DND-41 (cell line): ENCODE results near the gene VSIG10L2.

Experiments used
- ATAC-seq: fragments of 200-7000 bp; cut with Tn5 transposase; 3 replicates; pipeline ENCODE4 v1.9.1; 2021; ENCODE audit warnings: low read depth; ENCODE audit not compliant: insufficient read depth
- DNase-seq: peaks from one replicate; pipeline ENCODE4 v3.0.0-alpha.2; 2020
- H2AFZ ChIP-seq: 2 replicates; pipeline ENCODE4 v1.6.0; 2012; ENCODE audit warnings: low read depth, low read length
- H3K27ac ChIP-seq: 2 replicates; pipeline ENCODE4 v1.5.1; 2012; ENCODE audit warnings: low read length, inconsistent platforms
- H3K27me3 ChIP-seq: fragments of 200-600 bp; sonication (generic); 2 replicates; pipeline ENCODE4 v1.6.0; 2012; ENCODE audit warnings: low read length, mild to moderate bottlenecking, inconsistent platforms; ENCODE audit not compliant: insufficient read depth, poor library complexity
- H3K36me3 ChIP-seq: 2 replicates; pipeline ENCODE4 v1.5.1; 2012; ENCODE audit warnings: low read length, inconsistent platforms; ENCODE audit not compliant: insufficient read depth
- H3K4me1 ChIP-seq: 2 replicates; pipeline ENCODE4 v1.5.1; 2012; ENCODE audit warnings: mild to moderate bottlenecking, low read length; ENCODE audit not compliant: insufficient read depth
- H3K4me2 ChIP-seq: 2 replicates; pipeline ENCODE4 v1.6.0; 2012; ENCODE audit warnings: mild to moderate bottlenecking, moderate library complexity, low read length, inconsistent platforms; ENCODE audit not compliant: insufficient read depth
- H3K4me3 ChIP-seq, 2 experiments: fragments of 200-600 bp in 1 of 2; shearing (Covaris generic) in 1 of 2; 2 replicates each; pipeline ENCODE4 v1.5.1; 2012 to 2016; ENCODE audit warnings: inconsistent platforms in 2 of 2, low read length in 2 of 2, mild to moderate bottlenecking in 2 of 2, low read depth in 1 of 2, moderate library complexity in 1 of 2
- H3K79me2 ChIP-seq: 2 replicates; pipeline ENCODE4 v1.6.0; 2012; ENCODE audit warnings: low read length, inconsistent platforms; ENCODE audit not compliant: insufficient read depth
- H3K9ac ChIP-seq: 2 replicates; pipeline ENCODE4 v1.6.0; 2012; ENCODE audit warnings: low read depth, mild to moderate bottlenecking, inconsistent platforms, low read length, moderate library complexity
- H3K9me3 ChIP-seq: 2 replicates; pipeline ENCODE4 v1.5.1; 2012; ENCODE audit warnings: low read length, moderate library complexity, mild to moderate bottlenecking, inconsistent platforms; ENCODE audit not compliant: insufficient read depth, severe bottlenecking
- H4K20me1 ChIP-seq: 2 replicates; pipeline ENCODE4 v1.6.0; 2012; ENCODE audit warnings: low read length; ENCODE audit not compliant: insufficient read depth
- CTCF ChIP-seq: IDR thresholded peaks from 2 replicates; pipeline ENCODE4 v1.5.1; 2012; ENCODE audit warnings: borderline replicate concordance, low read length, moderate library complexity, mild to moderate bottlenecking; ENCODE audit not compliant: poor library complexity, severe bottlenecking; ENCODE audit errors: extremely low read depth
- EZH2 ChIP-seq: IDR thresholded peaks from 3 replicates; pipeline ENCODE4 v1.6.1; 2012; ENCODE audit warnings: borderline replicate concordance, low read depth, mild to moderate bottlenecking, moderate library complexity, low read length, inconsistent platforms; ENCODE audit not compliant: severe bottlenecking

The VSIG10L2 gene

GRCh38 chr11:125995313-125995712, 49.5 kb downstream of the VSIG10L2 start:
- TF ChIP-seq CTCF, result no peak
- TF ChIP-seq EZH2, result no peak
- Histone ChIP-seq H3K4me1 (no peaks in the 10 kb centered on the region), H3K36me3 (no peaks in the 10 kb centered on the region), H3K4me3 (no peak overlapping the region), H3K9ac (no peak overlapping the region), H2AFZ (no peak overlapping the region), H4K20me1 (no peaks in the 10 kb centered on the region), H3K27me3 (no peaks in the 10 kb centered on the region), H3K79me2 (no peaks in the 10 kb centered on the region), H3K27ac (no peak overlapping the region), H3K9me3 (no peaks in the 10 kb centered on the region), H3K4me2 (no peak overlapping the region)
- DNase-seq (no peak), ATAC-seq (no peak)

DNA sequence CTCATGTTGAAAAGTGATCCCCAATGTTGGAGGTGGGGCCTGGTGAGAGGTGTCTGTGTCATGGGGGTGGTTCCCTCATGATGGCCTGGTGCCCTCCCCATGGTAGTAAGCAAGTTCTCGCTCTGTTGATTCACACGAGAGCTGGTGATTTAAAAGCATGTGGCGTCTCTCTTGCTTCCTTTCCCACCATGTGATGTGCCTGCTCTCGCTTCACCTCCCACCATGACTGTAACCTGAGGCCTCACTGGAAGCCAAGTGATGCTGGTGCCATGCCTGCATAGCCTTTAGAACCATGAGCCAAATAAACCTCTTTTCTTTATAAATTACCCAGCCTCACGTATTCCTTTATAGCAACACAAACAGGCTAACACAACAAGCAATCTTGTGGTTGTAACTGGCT, 52.4 kb downstream of the VSIG10L2 start:
- H3K27me3 ChIP-seq, result no peaks in the 10 kb centered on the region
- no peaks in the 10 kb centered on the region for H3K36me3 ChIP-seq
- no peak overlapping the region for H3K9ac ChIP-seq
- H3K27ac ChIP-seq, result no peak overlapping the region
- no peaks in the 10 kb centered on the region for H3K79me2 ChIP-seq
- ATAC-seq (no peak), DNase-seq (no peak)
- no peak overlapping the region for H3K4me2 ChIP-seq
- H3K9me3 ChIP-seq, result no peaks in the 10 kb centered on the region
- TF ChIP-seq EZH2 (no peak), CTCF (no peak)
- H2AFZ ChIP-seq, result no peak overlapping the region
- H3K4me3 ChIP-seq, result no peak overlapping the region
- no peaks in the 10 kb centered on the region for H4K20me1 ChIP-seq
- H3K4me1 ChIP-seq, result no peaks in the 10 kb centered on the region

- TF ChIP-seq EZH2, result no peak
- Histone ChIP-seq H3K4me3 (no peak overlapping the region), H3K79me2 (no peaks in the 10 kb centered on the region), H3K36me3 (no peaks in the 10 kb centered on the region), H3K27me3 (no peaks in the 10 kb centered on the region), H3K9ac (no peak overlapping the region), H3K9me3 (no peaks in the 10 kb centered on the region), H3K27ac (no peak overlapping the region), H4K20me1 (no peaks in the 10 kb centered on the region), H3K4me1 (no peaks in the 10 kb centered on the region), H3K4me2 (no peak overlapping the region), H2AFZ (no peak overlapping the region)
- DNase-seq, result no peak
- no peak for ATAC-seq
Observed at GRCh38 chr11:125999234-125999880, 53.5 kb downstream of the VSIG10L2 start.

DNA sequence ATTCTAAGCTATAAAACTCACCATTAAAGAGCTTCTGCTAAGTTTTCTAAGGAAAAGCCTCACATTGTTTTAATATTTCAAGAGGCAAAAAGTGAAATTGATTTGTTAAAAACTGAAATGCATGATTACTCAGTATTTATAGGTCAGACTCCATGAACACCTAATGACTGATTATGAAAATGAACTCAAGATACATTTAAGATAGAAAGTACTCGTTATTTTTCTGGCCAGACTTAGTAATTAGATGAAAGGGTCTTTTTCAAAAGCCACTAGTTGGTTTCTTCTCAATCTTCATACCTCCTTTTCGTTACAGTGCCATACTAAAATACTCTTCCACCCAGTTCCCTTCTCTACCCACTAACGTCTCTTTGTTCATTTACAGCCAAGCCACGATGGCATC, 56.3 kb downstream of the VSIG10L2 start:
- TF ChIP-seq CTCF, result no peak
- no peak for TF ChIP-seq EZH2
- Histone ChIP-seq H3K36me3 (no peaks in the 10 kb centered on the region), H3K79me2 (no peaks in the 10 kb centered on the region), H3K4me2 (no peak overlapping the region), H3K9me3 (no peaks in the 10 kb centered on the region), H3K27me3 (no peaks in the 10 kb centered on the region), H4K20me1 (no peaks in the 10 kb centered on the region), H3K9ac (no peak overlapping the region), H3K4me1 (no peaks in the 10 kb centered on the region), H2AFZ (no peak overlapping the region), H3K4me3 (no peak overlapping the region), H3K27ac (no peak overlapping the region)
- ATAC-seq (no peak), DNase-seq (no peak)
